Measurements from ENCODE around the gene PPID.

Gene PPID

GRCh38 chr4:158722917-158723793, at the start of gene PPID:
Gene PPID (minus strand): TSS chr4:158723396. CDS start chr4:158723288, 108 bp downstream.
- TF ChIP-seq CTCF (IDR thresholded peaks at IDR 0.05; ENCODE audit: extremely low read depth, insufficient read depth, missing control alignments), result no peak
- in situ Hi-C loops (cut with MboI; ENCODE audit: low pct_unique_long_range_greater_than_20kb, low sequenced_read_pairs, unreplicated experiment), result no loop called here
- peak; percentile 84 for DNase-seq (ENCODE audit: low spot score)

- DNase-seq (ENCODE audit: low spot score), result no peak
- TF ChIP-seq CTCF (IDR thresholded peaks at IDR 0.05; ENCODE audit: extremely low read depth, insufficient read depth, missing control alignments), result no peak
- in situ Hi-C loops (cut with MboI; ENCODE audit: low pct_unique_long_range_greater_than_20kb, low sequenced_read_pairs, unreplicated experiment), result no loop called here
These were observed 48.6 kb upstream of the PPID start for GRCh38 chr4:158771776-158772175.

- no peak for TF ChIP-seq CTCF (IDR thresholded peaks at IDR 0.05; ENCODE audit: extremely low read depth, insufficient read depth, missing control alignments)
- in situ Hi-C loops (cut with MboI; ENCODE audit: low pct_unique_long_range_greater_than_20kb, low sequenced_read_pairs, unreplicated experiment), result no loop called here
- no peak for DNase-seq (ENCODE audit: low spot score)
These were observed 47.5 kb upstream of the PPID start for GRCh38 chr4:158770671-158771070.

GRCh38 chr4:158769175-158769921, 46.2 kb upstream of the PPID start:
- DNase-seq (ENCODE audit: low spot score), result no peak
- TF ChIP-seq CTCF (IDR thresholded peaks at IDR 0.05; ENCODE audit: extremely low read depth, insufficient read depth, missing control alignments), result no peak
- in situ Hi-C loops (cut with MboI; ENCODE audit: low pct_unique_long_range_greater_than_20kb, low sequenced_read_pairs, unreplicated experiment), result no loop called here

GRCh38 chr4:158768555-158769174, 45.5 kb upstream of the PPID start, which contains the start of gene FNIP2:
Gene FNIP2 (plus strand): TSS chr4:158769026. CDS start chr4:158769213, 187 bp downstream.
- peak; percentile 88 for DNase-seq (ENCODE audit: low spot score)
- no peak for TF ChIP-seq CTCF (IDR thresholded peaks at IDR 0.05; ENCODE audit: extremely low read depth, insufficient read depth, missing control alignments)
- in situ Hi-C loops (cut with MboI; ENCODE audit: low pct_unique_long_range_greater_than_20kb, low sequenced_read_pairs, unreplicated experiment), result no loop called here

- in situ Hi-C loops (cut with MboI; ENCODE audit: low pct_unique_long_range_greater_than_20kb, low sequenced_read_pairs, unreplicated experiment), result no loop called here
- DNase-seq (ENCODE audit: low spot score), result no peak
- no peak for TF ChIP-seq CTCF (IDR thresholded peaks at IDR 0.05; ENCODE audit: extremely low read depth, insufficient read depth, missing control alignments)
These were observed 44.3 kb upstream of the PPID start for GRCh38 chr4:158767451-158767850.
